Raji (cell line): ENCODE data around the gene NUP88.

Experiments used
- POLR2A ChIP-seq: IDR thresholded peaks from 2 replicates; pipeline ENCODE4 v1.6.1; 2011; ENCODE audit warnings: low read depth, low read length, control low read depth; ENCODE audit not compliant: insufficient read depth

The NUP88 gene

DNA sequence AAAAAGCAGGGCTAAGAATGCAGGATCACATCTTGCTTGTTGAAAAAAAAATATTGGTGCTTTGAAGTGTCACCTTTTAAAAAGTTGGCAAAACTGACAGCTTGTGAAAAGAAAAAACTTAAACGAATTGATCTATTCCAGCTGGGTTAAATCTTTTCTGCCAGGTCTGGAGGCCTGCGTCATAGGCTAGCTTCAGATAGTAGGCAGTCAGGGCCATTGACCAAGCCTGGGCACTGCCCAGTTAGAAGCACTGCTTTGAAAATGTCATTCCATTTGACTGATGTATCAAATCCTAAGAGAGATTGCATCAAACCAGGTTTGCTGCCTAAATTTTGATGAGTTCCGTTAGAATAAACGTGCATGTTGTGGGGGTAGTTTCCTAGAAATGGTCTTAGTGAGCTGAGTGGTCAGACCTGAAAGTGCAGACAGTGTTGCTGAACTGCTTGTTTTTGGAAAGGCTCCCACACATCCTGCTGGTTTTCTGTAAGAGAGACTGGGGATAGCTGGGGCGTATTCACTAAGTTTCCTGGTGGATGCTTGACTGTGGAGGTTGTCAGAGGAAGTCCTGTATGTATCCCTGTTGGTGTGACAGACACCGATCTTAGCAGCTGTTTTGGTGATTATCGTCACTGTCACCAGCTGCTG is 38.8 kb downstream of the NUP88 start:
- no peak for TF ChIP-seq POLR2A

DNA sequence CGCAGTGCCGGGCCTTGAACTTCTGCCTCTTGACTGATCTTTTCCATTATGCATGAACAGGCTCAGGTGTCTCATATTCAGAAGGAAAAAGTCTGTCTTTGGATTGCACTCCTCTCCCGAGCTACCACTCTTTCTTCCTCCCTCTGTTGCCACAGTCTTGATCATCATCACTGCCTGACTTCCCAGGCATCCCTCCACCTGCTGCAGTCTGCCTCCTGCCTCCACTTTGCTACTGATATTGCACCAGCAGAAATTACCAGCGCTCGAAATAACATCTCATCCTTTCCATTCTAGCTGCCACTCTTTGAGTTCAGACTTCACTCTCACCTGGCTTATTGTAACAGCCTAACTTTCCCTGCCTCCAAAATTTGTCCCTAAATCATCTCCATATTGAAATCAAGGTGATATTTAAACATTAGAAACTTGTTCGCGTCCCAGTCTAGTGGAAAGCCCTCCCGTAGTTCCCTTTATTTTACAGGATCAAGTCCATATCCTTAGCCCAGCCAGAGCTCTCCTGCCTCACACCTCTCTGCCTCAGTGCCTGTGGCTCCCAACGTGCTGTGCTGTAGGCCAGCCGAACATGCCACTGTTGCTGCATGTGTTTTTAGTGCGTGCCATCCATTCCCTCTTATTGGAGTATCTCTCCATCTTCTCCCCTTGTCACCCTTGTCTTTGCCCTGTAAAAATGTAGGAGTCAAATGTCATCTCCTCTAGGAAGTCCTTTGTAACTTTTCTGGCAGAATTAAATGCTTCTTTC is 39.9 kb downstream of the NUP88 start:
- TF ChIP-seq POLR2A = no peak

DNA sequence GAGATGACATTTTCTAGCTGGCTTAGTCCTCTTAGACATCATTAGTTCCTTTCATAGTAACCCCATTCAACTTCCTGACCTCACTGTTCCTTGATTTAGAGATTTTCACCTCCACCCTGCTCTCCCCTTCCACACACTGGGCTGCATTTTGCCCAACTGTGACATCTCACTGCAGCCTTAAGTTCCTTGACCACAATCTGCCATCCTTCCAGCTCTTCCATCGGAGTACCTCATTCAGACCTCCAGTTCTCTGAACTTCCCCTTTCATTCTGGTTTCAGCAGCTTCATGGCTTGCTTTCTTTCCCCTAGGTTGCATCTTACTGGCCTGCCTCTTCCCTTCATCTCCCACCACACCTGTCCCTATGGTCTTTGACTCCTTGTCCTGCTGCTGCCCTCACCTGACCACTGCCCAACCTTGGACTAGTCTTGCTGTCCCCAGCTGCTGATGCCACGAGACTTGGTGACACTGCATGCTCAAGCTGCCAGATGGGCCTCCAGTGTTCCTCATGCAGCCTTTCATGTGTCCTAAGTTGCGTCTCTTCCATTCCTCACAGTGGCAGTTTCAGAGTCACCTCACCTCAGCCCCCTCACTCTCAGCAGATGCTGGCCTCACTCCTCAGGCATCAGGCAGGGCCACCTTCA is 40.8 kb downstream of the NUP88 start:
- TF ChIP-seq POLR2A = no peak

DNA sequence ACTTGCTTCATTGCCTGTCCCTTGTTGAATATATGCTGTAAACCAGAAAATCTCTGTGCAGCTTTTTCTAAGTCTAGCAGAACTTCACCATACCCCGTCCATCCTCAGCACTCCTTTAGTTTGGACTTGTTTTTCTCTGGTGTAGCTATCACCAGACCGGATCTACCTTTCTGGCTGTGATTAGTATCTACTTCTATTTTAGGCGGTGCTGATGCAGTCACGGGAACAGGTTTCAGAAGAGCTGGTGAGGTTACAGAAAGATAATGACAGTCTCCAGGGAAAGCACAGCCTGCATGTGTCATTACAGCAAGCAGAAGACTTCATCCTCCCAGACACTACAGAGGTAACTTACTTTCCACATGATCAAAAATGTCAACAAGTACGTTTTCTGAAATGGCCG is 46.4 kb downstream of the NUP88 start:
- TF ChIP-seq POLR2A = no peak

DNA sequence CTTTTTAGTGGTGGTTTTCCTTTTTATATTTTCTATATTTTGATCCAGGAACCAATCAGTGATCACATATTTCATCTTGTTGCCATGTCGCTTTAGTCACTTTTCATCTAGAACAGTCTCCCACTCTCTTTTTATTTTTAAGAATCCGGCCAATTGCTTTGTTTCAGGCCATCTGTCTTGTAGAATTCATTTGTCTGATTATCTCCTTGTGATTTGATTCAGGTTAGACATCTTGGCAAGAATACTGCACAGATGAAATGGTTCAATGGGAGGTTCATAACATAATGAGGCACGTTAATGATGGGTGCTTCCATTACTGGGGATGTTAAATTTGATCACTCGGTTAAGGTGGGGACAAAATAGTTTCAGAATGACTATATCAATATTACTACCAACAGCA is 49.1 kb downstream of the NUP88 start:
- no peak for TF ChIP-seq POLR2A

DNA sequence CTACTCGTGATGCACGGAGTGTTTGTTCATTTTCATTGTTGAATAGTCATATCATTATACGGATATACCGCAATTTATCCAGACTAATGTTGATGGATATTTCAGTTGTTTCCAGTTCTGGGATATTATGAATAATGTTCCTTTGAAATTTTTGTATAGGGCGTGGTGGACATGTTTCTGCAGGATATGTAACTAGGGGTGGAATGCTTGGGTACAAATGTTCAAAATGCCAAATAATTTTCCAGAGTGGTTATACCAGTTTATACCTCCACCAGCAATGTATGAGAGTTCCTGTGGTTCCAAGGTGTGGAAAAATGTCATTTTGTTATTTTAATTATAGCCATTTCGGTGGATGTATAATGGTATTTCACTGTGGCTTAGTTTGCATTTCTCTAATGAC is 53.6 kb downstream of the NUP88 start:
- no peak for TF ChIP-seq POLR2A

DNA sequence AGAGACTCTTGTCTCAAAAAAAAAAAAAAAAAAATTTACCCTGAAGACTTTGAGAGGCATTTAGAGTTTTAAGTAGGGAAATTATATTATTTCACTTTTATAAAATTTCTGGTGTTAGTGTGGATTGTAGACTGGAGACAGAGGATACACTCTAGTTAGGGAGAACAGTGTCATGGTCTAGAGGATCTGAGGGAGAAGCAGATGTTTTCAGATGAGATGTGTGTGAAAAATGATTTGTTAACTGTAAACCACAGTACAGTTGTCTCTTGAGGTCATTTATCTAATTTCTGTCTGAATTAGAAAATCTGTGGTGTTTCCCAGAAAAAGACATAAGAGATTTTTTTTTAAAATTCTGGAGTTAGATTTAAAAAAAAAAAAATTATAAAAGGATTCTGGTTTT is 54.8 kb downstream of the NUP88 start:
- TF ChIP-seq POLR2A = no peak

DNA sequence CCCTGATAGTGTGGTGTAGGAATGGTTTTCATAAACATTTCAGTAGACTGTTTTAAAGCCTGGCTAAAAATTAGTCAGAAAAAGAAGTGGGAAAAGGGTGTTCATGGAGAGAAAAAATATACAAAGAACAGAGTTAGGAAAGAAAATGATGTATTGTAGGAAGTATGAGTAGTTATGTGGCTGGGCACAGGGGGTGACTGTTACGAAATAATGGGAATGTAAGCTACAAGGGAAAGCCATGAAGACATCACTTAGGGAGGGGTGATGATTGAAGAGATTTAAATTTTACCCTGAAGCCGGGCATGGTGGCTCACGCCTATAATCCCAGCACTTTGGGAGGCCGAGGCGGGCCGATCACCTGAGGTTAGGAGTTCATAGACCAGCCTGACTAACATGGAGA is 55.3 kb downstream of the NUP88 start:
- no peak for TF ChIP-seq POLR2A

DNA sequence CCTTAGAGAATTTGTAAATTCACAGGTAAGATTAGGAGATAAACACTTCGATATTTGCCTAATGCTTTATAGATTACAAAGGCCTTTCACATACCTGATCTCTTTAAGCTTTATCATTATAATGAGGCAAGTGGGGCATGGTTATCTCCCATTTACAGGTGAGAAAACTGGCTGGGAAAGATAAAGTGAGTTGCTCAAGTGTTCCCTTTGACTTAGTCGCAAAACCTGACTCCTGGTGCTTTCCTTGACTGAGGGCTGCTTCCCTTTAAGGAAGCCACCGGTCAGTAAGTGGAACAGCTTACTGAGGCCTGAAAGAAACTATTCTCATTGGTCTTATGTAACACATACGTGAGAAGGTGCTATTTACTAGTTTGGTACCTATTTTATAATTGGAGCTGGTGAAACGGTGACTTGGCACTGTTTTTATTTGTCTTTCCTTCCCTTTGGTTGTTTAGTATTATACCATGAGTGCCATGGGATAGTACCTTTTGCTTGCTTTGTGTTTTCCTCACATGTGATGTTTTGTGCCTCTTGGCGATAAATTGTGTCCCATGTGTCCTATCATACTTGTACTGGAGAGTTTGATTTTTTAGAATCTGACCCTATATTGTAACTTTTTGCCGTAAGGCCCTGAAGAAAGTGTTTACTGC is 57.2 kb downstream of the NUP88 start:
- TF ChIP-seq POLR2A = no peak

DNA sequence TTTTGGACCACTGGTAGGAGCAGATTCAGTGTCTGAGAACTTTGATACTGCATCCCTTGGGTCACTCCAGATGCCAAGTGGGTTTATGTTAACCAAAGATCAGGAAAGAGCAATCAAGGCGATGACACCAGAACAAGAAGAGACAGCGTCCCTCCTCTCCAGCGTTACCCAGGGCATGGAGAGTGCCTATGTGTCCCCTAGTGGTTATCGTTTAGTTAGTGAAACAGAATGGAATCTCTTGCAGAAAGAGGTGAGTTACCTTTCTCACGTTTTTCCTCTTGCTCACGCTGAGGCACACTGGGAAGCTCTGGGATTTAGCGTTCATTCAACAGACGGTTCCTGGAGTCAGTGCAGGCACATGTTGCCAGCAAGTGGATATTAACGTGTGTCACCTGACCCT is 58.0 kb downstream of the NUP88 start:
- no peak for TF ChIP-seq POLR2A

DNA sequence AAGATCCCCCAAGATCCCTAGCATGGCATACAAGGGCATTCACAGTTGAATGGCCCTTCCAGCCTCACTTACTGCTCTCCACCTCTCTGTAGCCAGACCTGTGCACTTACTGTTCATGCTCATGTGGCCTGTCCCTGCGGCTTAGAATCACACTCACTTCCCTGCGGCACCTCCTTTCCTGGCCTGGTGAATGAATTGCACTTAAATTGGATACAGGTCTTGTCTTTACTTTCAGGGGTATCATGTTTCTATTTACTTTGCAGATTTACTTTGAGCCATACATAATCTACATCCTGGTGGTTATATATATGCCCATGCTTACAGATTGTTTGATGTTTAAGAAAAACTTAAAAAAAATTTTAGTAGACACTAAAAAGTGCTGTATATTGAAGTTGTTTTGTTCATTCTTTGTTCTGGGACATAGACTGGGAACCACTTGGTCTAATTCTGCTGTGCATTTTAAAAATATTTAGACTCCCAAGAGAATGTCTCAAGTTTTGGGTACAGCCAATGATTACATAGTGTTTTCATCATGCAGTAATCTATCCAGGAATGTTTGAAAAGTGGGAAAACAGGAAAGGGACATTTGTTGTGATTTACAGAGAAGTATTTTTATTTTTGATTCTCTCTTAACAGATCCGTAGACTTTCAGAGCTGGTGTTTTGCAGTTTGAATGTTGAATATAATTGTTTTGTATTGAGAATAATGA is 63.9 kb downstream of the NUP88 start:
- TF ChIP-seq POLR2A = no peak

DNA sequence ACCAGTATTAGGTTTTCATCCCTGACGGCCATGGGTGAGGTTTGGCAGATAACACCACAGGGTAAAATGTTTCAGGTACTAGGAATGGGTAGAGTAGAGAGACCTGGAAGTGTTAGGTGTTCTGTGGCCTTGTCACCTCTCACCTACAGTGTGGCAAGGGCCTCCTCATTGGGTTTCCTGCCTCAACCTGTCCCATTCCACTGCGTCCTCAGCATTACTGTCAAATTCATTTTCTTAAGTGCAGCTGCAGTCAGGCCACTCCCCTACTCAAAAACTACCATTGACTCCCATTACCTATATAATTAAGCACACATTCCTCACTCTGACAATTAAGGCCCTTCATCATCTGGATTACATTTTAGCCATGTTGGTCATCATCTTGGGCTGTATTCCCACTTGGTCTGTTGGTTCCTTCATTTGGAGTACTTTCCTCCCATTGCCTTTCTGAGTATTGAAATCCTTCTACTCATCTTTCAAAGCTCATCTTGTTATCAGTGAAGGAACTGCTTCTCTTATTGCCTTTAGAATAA is 64.5 kb downstream of the NUP88 start:
- no peak for TF ChIP-seq POLR2A

DNA sequence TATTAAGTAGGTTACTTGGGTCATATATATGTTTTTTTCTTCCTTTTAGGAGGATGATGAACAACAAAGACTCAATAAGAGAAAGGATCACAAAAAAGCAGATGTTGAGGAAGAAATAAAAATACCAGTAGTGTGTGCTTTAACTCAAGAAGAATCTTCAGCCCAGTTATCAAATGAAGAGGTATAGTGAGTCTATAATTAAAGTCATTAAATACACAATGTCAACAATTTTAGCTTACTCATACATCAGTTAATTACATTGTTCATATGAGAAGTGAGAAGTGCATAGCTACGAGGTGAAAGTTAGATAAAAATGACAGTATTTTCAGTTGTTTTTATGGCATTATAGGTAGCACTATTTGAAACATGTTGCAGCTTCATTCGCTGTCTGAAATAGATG is 65.2 kb downstream of the NUP88 start:
- no peak for TF ChIP-seq POLR2A

DNA sequence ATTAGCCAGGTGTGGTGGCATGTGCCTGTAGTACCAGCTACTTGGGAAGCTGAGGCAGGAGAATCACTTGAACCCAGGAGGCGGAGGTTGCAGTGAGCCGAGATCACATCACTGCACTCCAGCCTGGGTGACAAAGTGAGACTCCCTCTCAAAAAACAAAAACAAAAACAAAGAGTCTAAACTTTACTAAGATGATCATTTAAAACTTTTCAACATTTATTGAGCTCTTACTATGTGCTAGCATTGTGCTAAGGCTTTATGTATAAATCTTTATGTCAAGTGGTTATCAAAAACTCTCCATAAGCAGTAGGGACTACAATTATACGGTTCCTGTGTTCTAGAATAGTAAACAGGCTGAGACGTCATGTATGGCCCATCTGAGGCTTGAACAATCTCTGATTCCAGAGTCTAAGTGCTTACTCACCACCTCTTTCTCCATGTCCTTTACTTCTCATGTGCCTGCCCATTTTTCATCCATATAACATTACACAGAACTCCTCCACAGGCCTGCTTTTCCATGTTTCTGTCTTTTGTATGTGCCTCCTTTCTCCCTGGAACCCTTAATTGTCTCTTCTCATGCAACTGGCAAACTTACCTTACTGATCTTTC is 66.7 kb downstream of the NUP88 start:
- no peak for TF ChIP-seq POLR2A

DNA sequence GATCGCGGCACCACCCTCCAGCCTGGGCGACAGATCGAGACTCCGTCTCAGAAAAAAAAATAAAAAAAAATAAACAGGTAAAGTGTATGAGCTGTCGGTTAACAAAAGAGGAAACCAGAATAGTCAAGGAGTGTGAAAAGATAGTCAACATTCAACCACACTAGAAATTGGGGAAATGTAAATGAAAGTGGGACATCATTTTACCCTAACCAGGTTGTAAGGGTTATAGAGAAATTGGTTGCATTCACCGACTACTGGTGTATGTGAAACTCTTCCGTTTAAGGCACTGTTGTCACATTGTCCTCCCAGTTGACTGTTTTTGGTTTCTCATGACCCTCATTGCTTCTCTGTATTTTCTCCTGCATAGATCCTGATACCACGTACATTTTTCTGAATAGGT is 74.5 kb downstream of the NUP88 start:
- no peak for TF ChIP-seq POLR2A
